GM18508 (cell line): Measurements from ENCODE around the gene SCUBE3.

Experiments
- ATAC-seq: cut with Tn5 transposase; IDR thresholded peaks from one replicate; pipeline ENCODE4 v1.9.1; 2021; ENCODE audit warnings: moderate number of reproducible peaks; ENCODE audit not compliant: insufficient read depth, unreplicated experiment

The SCUBE3 gene

GRCh38 chr6:35181308-35181932, 32.3 kb upstream of the SCUBE3 start:
- ATAC-seq, result no peak

GRCh38 chr6:35181933-35182612, 31.7 kb upstream of the SCUBE3 start:
- ATAC-seq, result no peak

GRCh38 chr6:35183281-35183680, 30.5 kb upstream of the SCUBE3 start:
- ATAC-seq, result no peak

GRCh38 chr6:35183935-35184334, 29.8 kb upstream of the SCUBE3 start:
- no peak for ATAC-seq

- no peak for ATAC-seq
These were observed 29.0 kb upstream of the SCUBE3 start for GRCh38 chr6:35184580-35185301.

GRCh38 chr6:35185302-35185681, 28.5 kb upstream of the SCUBE3 start:
- ATAC-seq, result no peak

GRCh38 chr6:35185971-35186370, 27.8 kb upstream of the SCUBE3 start:
- no peak for ATAC-seq

- no peak for ATAC-seq
These were observed 27.2 kb upstream of the SCUBE3 start for GRCh38 chr6:35186571-35186970.

GRCh38 chr6:35188886-35189285, 24.9 kb upstream of the SCUBE3 start:
- no peak for ATAC-seq

- ATAC-seq, result no peak
These were observed 23.4 kb upstream of the SCUBE3 start for GRCh38 chr6:35190306-35190705.

GRCh38 chr6:35191889-35192288, 21.9 kb upstream of the SCUBE3 start:
- ATAC-seq, result no peak

- no peak for ATAC-seq
These were observed 21.4 kb upstream of the SCUBE3 start for GRCh38 chr6:35192301-35192860.

GRCh38 chr6:35194390-35194789, 19.4 kb upstream of the SCUBE3 start:
- no peak for ATAC-seq

- ATAC-seq, result no peak
These were observed 18.5 kb upstream of the SCUBE3 start for GRCh38 chr6:35195120-35195780.

GRCh38 chr6:35197196-35197595, 16.6 kb upstream of the SCUBE3 start:
- no peak for ATAC-seq

- no peak for ATAC-seq
These were observed 13.9 kb upstream of the SCUBE3 start for GRCh38 chr6:35199866-35200265.

GRCh38 chr6:35202066-35202546, 11.7 kb upstream of the SCUBE3 start:
- ATAC-seq, result no peak

- no peak for ATAC-seq
These were observed 10.5 kb upstream of the SCUBE3 start for GRCh38 chr6:35203152-35203670.

- no peak for ATAC-seq
These were observed 10.1 kb upstream of the SCUBE3 start for GRCh38 chr6:35203680-35204079.

GRCh38 chr6:35206346-35206745, 7.4 kb upstream of the SCUBE3 start:
- ATAC-seq, result no peak
